Large intestine (tissue), 12 donors: ENCODE measurements around the gene LRCH3. TPM values are rescaled to one million over a fixed set of nuclear protein-coding genes. Genes with fewer than 3 reads are reported as not detected.

ENCODE experiments used
- DNase-seq, 2 donors: peaks; one replicate each; pipeline versions ENCODE4 v3.0.0 to v3.0.0-alpha.2; 2013
- H3K27ac ChIP-seq: one replicate; pipeline ENCODE4 v1.5.1; 2013; ENCODE audit warnings: low read length
- H3K27me3 ChIP-seq: 2 replicates; pipeline ENCODE4 v1.6.1; 2013; ENCODE audit warnings: low read length; ENCODE audit not compliant: control insufficient read depth, insufficient read depth
- H3K36me3 ChIP-seq: 2 replicates; pipeline ENCODE4 v1.6.1; 2013; ENCODE audit warnings: low read length; ENCODE audit not compliant: control insufficient read depth, insufficient read depth
- H3K4me1 ChIP-seq: one replicate; pipeline ENCODE4 v1.6.1; 2013; ENCODE audit warnings: low read length; ENCODE audit not compliant: control insufficient read depth, insufficient read depth
- H3K4me3 ChIP-seq: one replicate; pipeline ENCODE4 v1.5.1; 2013; ENCODE audit warnings: low read length
- H3K9me3 ChIP-seq: one replicate; pipeline ENCODE4 v1.6.1; 2013; ENCODE audit warnings: mild to moderate bottlenecking, low read depth, low read length, moderate library complexity; ENCODE audit not compliant: control insufficient read depth
- WGBS: methylation state at CpG from one replicate; pipeline ENCODE4 v1.1.5; 2013; ENCODE audit warnings: low lambda C conversion rate; ENCODE audit not compliant: insufficient coverage; 5-methylcytosine and 5-hydroxymethylcytosine counted together
- long read RNA-seq, 11 donors: transcript quantifications; one replicate each; lab custom pipeline, GENCODE V29; 2026
- polyA plus RNA-seq: library from polyadenylated mRNA; unstranded; fragments of 120-200 nt; gene quantifications from one replicate; pipeline ENCODE4 v1.2.1, GENCODE V29; 2013

Gene LRCH3
- 40.6 TPM for polyA plus RNA-seq
- long read RNA-seq, donor 1 = 0 reads
- long read RNA-seq, donor 2, partial matches to known transcripts = 0 of 5 reads
- long read RNA-seq, donor 2, other reads (novel, unspliced or antisense) = 0 of 5 reads
- long read RNA-seq, donor 3 = 0 reads
- long read RNA-seq, donor 4 = 0 reads
- long read RNA-seq, donor 5, partial matches to known transcripts = 0 of 1 reads
- long read RNA-seq, donor 5, other reads (novel, unspliced or antisense) = 0 of 1 reads
- long read RNA-seq, donor 6, partial matches to known transcripts = 14 of 16 reads
- long read RNA-seq, donor 6, other reads (novel, unspliced or antisense) = 0 of 16 reads
- long read RNA-seq, donor 7, partial matches to known transcripts = 0 of 1 reads
- long read RNA-seq, donor 7, other reads (novel, unspliced or antisense) = 0 of 1 reads
- long read RNA-seq, donor 8, partial matches to known transcripts = 11 of 13 reads
- long read RNA-seq, donor 8, other reads (novel, unspliced or antisense) = 0 of 13 reads
- long read RNA-seq, donor 9, partial matches to known transcripts = 235 of 235 reads
- long read RNA-seq, donor 9, other reads (novel, unspliced or antisense) = 0 of 235 reads
- long read RNA-seq, donor 10, partial matches to known transcripts = 7 of 7 reads
- long read RNA-seq, donor 10, other reads (novel, unspliced or antisense) = 0 of 7 reads
- long read RNA-seq, donor 11, partial matches to known transcripts = 0 of 1 reads
- long read RNA-seq, donor 11, other reads (novel, unspliced or antisense) = 0 of 1 reads

DNA sequence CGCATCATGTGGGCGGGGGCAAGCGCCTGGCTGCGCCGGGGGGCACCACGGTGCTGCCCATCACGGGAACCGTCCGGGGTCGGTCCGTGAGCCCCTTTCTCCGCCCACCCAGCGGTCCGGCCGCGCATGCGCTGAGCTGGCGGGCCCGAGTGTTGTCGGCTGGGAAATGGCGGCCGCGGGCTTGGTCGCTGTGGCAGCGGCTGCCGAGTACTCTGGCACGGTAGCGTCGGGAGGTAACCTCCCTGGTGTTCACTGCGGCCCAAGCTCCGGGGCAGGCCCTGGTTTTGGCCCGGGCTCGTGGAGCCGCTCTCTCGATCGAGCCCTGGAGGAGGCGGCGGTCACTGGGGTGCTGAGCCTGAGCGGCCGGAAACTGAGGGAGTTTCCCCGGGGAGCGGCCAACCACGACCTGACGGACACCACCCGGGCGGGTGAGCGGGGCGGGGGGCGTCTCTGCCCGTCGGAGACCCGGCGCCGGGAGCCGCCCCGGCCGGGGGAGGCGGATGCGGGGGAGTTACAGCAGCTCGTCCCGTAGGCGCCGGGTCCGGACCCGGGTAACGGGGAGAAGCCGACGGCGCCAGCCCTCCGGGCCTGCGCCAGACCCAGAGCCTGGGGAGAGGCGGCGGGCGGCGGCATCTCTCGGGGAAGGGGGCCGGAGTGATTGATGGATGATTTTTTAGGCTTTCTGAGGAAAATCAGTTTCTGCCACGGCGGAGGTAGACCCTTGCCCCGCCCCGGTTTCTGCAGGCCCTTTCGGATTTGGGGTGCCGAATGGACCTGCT is at the start of gene LRCH3:
LRCH3 (plus strand) TSS at position 142 of the 779 bp plus-strand sequence; CDS start at position 167, 25 bp downstream.
- peak; percentile 61 to 85 for DNase-seq
- Histone ChIP-seq H3K27me3 (no peaks in the 10 kb centered on the region), H3K4me1 (no peaks in the 10 kb centered on the region), H3K27ac (peak within 1 kb of the TSS; percentile 96), H3K4me3 (peak within 1 kb of the TSS; percentile 98), H3K9me3 (no peaks in the 10 kb centered on the region), H3K36me3 (no peaks in the 10 kb centered on the region)
- no CpG with 5 or more reads among the region's 83 CpGs for WGBS

DNA sequence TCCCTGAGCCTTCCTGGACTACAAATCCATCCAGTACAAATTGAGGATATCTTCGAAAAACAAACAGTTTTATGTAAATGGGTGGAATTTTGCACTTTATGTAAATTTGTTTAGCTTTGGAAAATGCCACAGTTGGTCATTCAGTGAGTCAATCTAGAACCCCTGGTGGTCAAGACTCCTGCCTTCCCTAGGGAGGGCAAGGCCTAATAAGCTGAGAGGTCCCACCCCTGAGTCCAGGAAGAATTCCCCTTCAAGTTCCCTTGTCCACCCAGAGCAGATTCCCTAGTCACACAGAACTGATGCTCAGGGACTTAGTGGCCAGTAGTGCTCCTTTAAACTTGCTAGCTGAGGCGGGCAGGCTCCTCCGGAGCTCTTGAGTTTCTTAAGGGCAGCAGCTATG is 48.3 kb upstream of the LRCH3 start:
- Histone ChIP-seq H3K4me1 (peaks cover under 1% of the 10 kb centered on the region), H3K36me3 (no peaks in the 10 kb centered on the region), H3K27ac (no peak overlapping the region), H3K4me3 (no peak overlapping the region), H3K27me3 (no peaks in the 10 kb centered on the region), H3K9me3 (no peaks in the 10 kb centered on the region)
- no peak for DNase-seq
- WGBS = no CpG with 5 or more reads among the region's 3 CpGs

DNA sequence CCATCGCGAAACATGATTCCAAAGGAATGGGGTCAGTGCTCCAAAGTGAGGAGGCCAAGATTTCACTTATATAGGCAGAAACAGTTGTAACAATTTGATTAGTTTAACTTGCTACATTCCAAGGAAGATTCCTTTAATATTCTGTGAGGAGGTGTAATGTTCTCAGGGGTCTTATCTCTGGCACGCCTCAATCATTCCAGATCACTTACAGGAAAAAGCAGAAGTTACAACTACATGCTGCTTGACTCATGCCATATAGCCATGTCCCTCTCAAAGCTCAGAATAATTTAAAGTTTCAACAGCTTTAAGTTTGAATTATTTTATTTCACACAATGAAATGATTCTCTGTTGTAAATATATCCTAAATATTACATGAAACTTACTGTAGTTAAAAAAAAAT is 44.8 kb upstream of the LRCH3 start:
- no peak for DNase-seq
- Histone ChIP-seq H3K27ac (no peak overlapping the region), H3K4me1 (no peaks in the 10 kb centered on the region), H3K9me3 (no peaks in the 10 kb centered on the region), H3K27me3 (no peaks in the 10 kb centered on the region), H3K36me3 (no peaks in the 10 kb centered on the region), H3K4me3 (no peak overlapping the region)
- 60% methylated on average over 1 of the region's 3 CpGs for WGBS

DNA sequence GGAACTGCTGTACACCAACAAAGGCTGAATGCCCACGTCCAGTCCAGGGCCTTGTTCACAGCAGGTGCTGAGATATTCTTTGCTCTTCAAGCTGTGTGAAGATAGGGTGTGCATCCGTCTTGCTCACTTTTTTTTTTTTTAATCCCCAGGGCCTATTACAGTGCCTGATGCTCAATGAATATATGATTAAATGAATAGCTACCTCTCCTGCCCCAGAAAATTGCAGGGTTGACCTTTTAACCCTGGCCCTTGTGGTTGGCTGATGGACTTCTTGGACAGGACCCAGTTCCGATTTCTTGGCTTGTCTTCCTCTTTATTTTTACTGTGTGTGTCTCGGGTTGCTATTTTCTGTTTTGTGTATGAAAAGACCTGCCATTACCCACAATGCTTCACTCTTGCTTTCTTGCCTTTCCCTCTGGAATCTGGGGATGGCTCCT is 44.2 kb upstream of the LRCH3 start:
- no peaks in the 10 kb centered on the region for H3K9me3 ChIP-seq
- H3K4me3 ChIP-seq = no peak overlapping the region
- no peak overlapping the region for H3K27ac ChIP-seq
- no peak for DNase-seq
- peaks cover 1% of the 10 kb centered on the region for H3K4me1 ChIP-seq
- no peaks in the 10 kb centered on the region for H3K27me3 ChIP-seq
- no CpG with 5 or more reads among the region's 4 CpGs for WGBS
- no peaks in the 10 kb centered on the region for H3K36me3 ChIP-seq

DNA sequence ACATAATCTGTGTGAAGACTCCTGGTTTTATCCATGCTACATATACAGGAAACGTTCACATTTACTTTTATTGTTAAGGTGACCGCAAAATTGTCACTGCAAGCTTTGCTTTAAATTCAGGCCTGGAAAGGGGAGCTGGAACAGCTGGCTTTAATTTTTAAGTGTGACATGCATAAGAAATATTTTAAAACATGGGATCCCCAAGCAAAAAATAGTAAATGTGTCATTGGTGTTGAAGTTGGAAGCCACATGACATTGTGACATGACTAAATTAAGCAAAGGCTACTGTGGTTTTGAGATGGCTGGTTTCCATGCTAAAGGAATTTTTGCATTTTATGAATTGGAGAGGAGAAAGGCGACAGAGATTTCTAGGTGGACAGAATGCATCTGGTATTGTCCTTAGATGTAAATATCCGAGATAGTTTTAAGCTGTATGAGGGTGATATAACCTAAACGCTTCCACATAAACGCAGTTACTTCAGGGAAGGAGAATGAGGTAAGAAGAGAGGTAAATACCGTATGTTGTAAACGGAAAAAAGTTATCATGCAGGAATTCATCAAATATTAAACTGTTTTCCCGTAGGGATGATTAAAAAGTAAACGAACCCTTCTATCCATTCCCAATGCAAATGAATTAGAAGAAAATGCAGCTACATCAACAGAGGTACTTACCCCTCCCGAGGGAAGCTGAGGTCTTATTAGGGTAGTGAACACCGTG is 42.3 kb upstream of the LRCH3 start:
- no peak for DNase-seq
- H3K27ac ChIP-seq = peak overlapping the region; percentile 55
- H3K9me3 ChIP-seq = no peaks in the 10 kb centered on the region
- WGBS = no CpG with 5 or more reads among the region's 12 CpGs
- H3K27me3 ChIP-seq = no peaks in the 10 kb centered on the region
- H3K4me3 ChIP-seq = peak overlapping the region; percentile 76
- no peaks in the 10 kb centered on the region for H3K36me3 ChIP-seq
- peaks cover 5% of the 10 kb centered on the region for H3K4me1 ChIP-seq

DNA sequence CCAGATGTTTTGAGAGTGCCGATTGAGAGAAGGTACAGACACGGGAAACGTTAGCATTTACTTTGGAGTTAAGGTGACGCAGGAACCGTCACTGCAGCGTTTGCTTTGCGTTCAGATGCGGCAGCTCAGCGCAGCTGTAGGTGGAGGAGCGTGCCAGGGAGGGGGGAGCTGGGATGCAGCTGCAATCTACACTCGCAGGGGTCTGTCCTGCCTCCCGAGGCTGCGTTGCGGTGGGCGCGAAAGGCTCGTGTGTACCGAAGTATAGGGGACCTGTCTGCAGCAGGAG is 41.8 kb upstream of the LRCH3 start:
- Histone ChIP-seq H3K4me3 (peak overlapping the region; percentile 76), H3K27me3 (no peaks in the 10 kb centered on the region), H3K9me3 (no peaks in the 10 kb centered on the region), H3K4me1 (peaks cover 5% of the 10 kb centered on the region), H3K36me3 (no peaks in the 10 kb centered on the region), H3K27ac (peak overlapping the region; percentile 55)
- WGBS = no CpG with 5 or more reads among the region's 18 CpGs
- DNase-seq = peak in 1 of 2 donors; percentile 37

DNA sequence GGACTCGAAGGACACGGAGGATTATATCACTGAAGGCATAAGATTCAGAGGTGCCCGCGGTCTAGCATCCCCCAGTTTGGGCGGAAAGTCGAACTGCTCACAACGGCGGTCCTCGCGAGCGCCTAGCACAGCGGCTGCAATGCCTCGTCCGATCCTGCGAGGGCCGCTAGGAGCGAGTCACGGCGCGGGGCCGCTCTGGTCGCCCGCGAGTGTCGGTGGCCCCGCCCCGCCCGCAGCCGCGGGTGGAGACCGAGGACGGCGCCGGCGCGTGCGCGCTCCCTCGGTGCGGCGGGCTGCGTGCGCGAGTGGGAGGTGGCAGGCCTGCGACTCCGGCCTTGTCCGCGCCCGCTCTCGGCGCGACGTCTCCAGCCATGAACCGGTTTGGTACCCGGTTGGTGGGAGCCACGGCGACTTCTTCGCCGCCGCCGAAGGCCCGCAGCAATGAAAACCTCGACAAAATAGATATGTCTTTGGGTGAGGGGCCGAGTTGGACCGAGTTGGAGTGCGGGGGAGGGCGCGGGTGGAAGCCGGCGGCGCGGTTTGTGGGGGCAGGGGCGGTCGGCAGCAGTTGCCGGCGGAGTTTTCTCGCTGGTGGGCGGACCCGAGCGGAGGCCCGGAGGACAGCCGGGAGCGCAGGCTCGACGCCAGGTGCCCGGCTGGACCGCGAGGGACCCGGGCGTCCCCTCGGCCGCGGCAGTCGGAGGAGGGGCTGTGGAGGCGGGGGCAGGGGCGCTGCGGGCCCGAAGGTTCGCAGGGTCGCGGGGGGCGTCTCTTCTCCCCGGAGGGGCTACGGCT is 41.3 kb upstream of the LRCH3 start, which contains the start of gene FYTTD1:
FYTTD1 (plus strand) TSS at position 283 of the 795 bp plus-strand sequence; CDS start at position 372, 89 bp downstream.
- DNase-seq = peak; percentile 84 to 91
- WGBS = no CpG with 5 or more reads among the region's 104 CpGs

DNA sequence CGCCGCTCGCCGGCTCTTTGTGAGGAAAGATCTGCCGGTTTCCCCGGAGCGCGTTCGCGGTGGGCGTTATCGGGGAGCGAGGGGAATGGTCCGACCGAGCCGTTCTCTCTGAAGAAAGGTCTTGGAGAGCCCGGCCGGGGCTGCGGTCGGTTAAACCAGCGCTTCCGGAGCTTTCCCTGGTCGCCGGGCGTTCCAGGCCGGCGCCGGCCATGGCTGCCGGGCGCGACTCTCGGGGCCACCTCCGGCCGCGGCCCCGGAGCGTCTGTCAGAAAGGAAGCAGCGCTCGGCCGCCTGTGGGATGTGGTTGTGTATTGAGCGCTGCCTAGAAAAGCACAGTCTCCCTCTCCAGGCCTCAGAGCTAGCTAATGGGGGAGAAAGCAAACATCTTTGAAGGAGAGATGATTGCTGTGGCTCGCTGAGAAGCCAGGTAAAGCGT is 40.6 kb upstream of the LRCH3 start:
- WGBS = no CpG with 5 or more reads among the region's 43 CpGs

More for the DNA sequence above, 41.3 kb upstream of the LRCH3 start, which contains the start of gene FYTTD1:
- H3K4me1 ChIP-seq = peaks cover 5% of the 10 kb centered on the region
- H3K4me3 ChIP-seq = peak within 1 kb of the TSS; percentile 76
- no peaks in the 10 kb centered on the region for H3K9me3 ChIP-seq
- H3K27me3 ChIP-seq = no peaks in the 10 kb centered on the region
- H3K36me3 ChIP-seq = no peaks in the 10 kb centered on the region
- peak within 1 kb of the TSS; percentile 88 for H3K27ac ChIP-seq

More for the DNA sequence above, 40.6 kb upstream of the LRCH3 start:
- DNase-seq = peak in 1 of 2 donors; percentile 35
- peaks cover 5% of the 10 kb centered on the region for H3K4me1 ChIP-seq
- H3K36me3 ChIP-seq = no peaks in the 10 kb centered on the region
- peak overlapping the region; percentile 88 for H3K27ac ChIP-seq
- H3K27me3 ChIP-seq = no peaks in the 10 kb centered on the region
- peak overlapping the region; percentile 76 for H3K4me3 ChIP-seq
- H3K9me3 ChIP-seq = no peaks in the 10 kb centered on the region
